ENCODE data around the gene RELT. TPM values are rescaled to one million over a fixed set of nuclear protein-coding genes. Genes with fewer than 3 reads are reported as not detected.

RELT gene
- total RNA-seq, 1 experiment from 2014 or later: 10.2 TPM

- Mint-ChIP-seq H3K4me3 (no peak overlapping the region), H3K27me3 (ENCODE audit: low read depth) (no peaks in the 10 kb centered on the region; the same call in 1 of the 2 replicates), H3K36me3 (ENCODE audit: insufficient read depth in 1 of 3, low read depth in 3 of 3) (peaks cover 0 to 2% (median 0%) of the 10 kb centered on the region in 3 experiments; a peak in 2 of 7 replicates), H3K4me1 (peaks cover 29 to 44% of the 10 kb centered on the region in 2 experiments), H3K27ac (peak overlapping the region in 2 of 3 experiments; percentile 89 to 98; a peak in 3 of 7 replicates), H3K9me3 (no peaks in the 10 kb centered on the region)
- no peak overlapping the region for H4K91ac ChIP-seq (ENCODE audit: insufficient read length, low read depth, low read length)
- H2BK20ac ChIP-seq (ENCODE audit: low read depth, low read length, poor library complexity, severe bottlenecking): no peak overlapping the region
- H3K27ac ChIP-seq (ENCODE audit: insufficient read length, low read depth, low read length): no peak overlapping the region
- H2AK5ac ChIP-seq (ENCODE audit: insufficient read length, low read length): no peak overlapping the region
- no peaks in the 10 kb centered on the region for H3K23me2 ChIP-seq (ENCODE audit: insufficient read length, low read depth, low read length, poor library complexity, severe bottlenecking)
- H2BK12ac ChIP-seq (ENCODE audit: insufficient read length, low read depth, low read length): no peak overlapping the region
- H3K9me3 ChIP-seq (ENCODE audit: control insufficient read depth, low read depth, low read length): no peaks in the 10 kb centered on the region
- WGBS (ENCODE audit: extremely low coverage, insufficient read length, low lambda C conversion rate): no CpG with 5 or more reads among the region's 23 CpGs
- H3K79me1 ChIP-seq (ENCODE audit: insufficient read depth, low read depth, low read length, poor library complexity, severe bottlenecking): no peaks in the 10 kb centered on the region
- no peak overlapping the region for H3K4ac ChIP-seq (ENCODE audit: low read depth, low read length)
- H3K79me2 ChIP-seq (ENCODE audit: insufficient read depth, low read length): no peaks in the 10 kb centered on the region
- no peak overlapping the region for H4K5ac ChIP-seq (ENCODE audit: insufficient read length, low read depth, low read length)
- H3K4me1 ChIP-seq (ENCODE audit: insufficient read depth, low read length): no peaks in the 10 kb centered on the region
- H3K23ac ChIP-seq (ENCODE audit: insufficient read length, low read depth, low read length): no peak overlapping the region
- TF ChIP-seq CTCF (conservative IDR thresholded peaks at IDR 0.05): no peak
- no peak overlapping the region for H2BK120ac ChIP-seq (ENCODE audit: low read depth, low read length, poor library complexity, severe bottlenecking)
- H4K8ac ChIP-seq (replicated peaks; ENCODE audit: insufficient read length, low read depth, low read length): no peak overlapping the region
- no peak overlapping the region for H2AFZ ChIP-seq (ENCODE audit: low read length)
- no peaks in the 10 kb centered on the region for H3K27me3 ChIP-seq (ENCODE audit: insufficient read depth, low read length)
- H2BK5ac ChIP-seq (ENCODE audit: insufficient read length, low read length): no peak overlapping the region
- DNase-seq: no peak
- H3K56ac ChIP-seq (ENCODE audit: insufficient read length, low read depth, low read length): no peak overlapping the region
- H3T11ph ChIP-seq (ENCODE audit: low read length): no peak overlapping the region
- H3K9ac ChIP-seq (ENCODE audit: extremely low read depth, insufficient read length, low read length): no peak overlapping the region
- H3K4me2 ChIP-seq (ENCODE audit: insufficient read depth, insufficient read length, low read length): no peak overlapping the region
- H3K14ac ChIP-seq (ENCODE audit: insufficient read depth, low read length): no peak overlapping the region; the same call in 1 of the 2 replicates
- no peak overlapping the region for H3K18ac ChIP-seq (ENCODE audit: insufficient read length, low read depth, low read length)
- H2BK15ac ChIP-seq (ENCODE audit: low read depth, low read length): no peak overlapping the region
- no peaks in the 10 kb centered on the region for H4K20me1 ChIP-seq (ENCODE audit: control insufficient read depth, insufficient read depth, insufficient read length)
Observed at GRCh38 chr11:73388265-73389133, 12.3 kb downstream of the RELT start.

Data from H9 (cell line).